GM21447 (cell line): ENCODE results near the gene EPB41L1.
"Not testable (repeated sequence)": the region's sequence is repeated elsewhere in the genome, so short reads cannot be mapped to it uniquely, and the experiment has no call there.

Experiments
- ATAC-seq: cut with Tn5 transposase; IDR thresholded peaks from one replicate; pipeline ENCODE4 v1.9.1; 2021; ENCODE audit not compliant: unreplicated experiment

EPB41L1 gene

GRCh38 chr20:36125097-36125496, 29.4 kb upstream of the EPB41L1 start:
- ATAC-seq: no peak

GRCh38 chr20:36126836-36127527, 27.6 kb upstream of the EPB41L1 start:
- ATAC-seq: no peak

GRCh38 chr20:36128463-36129159, 25.9 kb upstream of the EPB41L1 start:
- no peak for ATAC-seq

GRCh38 chr20:36129160-36129543, 25.4 kb upstream of the EPB41L1 start:
- no peak for ATAC-seq

- ATAC-seq: no peak
Measured at GRCh38 chr20:36130390-36130789, 24.1 kb upstream of the EPB41L1 start.

- no peak for ATAC-seq
Measured at GRCh38 chr20:36132802-36133211, 21.7 kb upstream of the EPB41L1 start.

- ATAC-seq: no peak
Measured at GRCh38 chr20:36133821-36134220, 20.7 kb upstream of the EPB41L1 start.

- no peak for ATAC-seq
Measured at GRCh38 chr20:36135159-36135558, 19.4 kb upstream of the EPB41L1 start.

- ATAC-seq: no peak
Measured at GRCh38 chr20:36135821-36136220, 18.7 kb upstream of the EPB41L1 start.

GRCh38 chr20:36137313-36137712, 17.2 kb upstream of the EPB41L1 start:
- ATAC-seq: not testable (repeated sequence)

GRCh38 chr20:36141310-36141709, 13.2 kb upstream of the EPB41L1 start:
- no peak for ATAC-seq

- no peak for ATAC-seq
Measured at GRCh38 chr20:36144336-36144735, 10.2 kb upstream of the EPB41L1 start.

- ATAC-seq: no peak
Measured at GRCh38 chr20:36145877-36146707, 8.4 kb upstream of the EPB41L1 start.

- ATAC-seq: no peak
Measured at GRCh38 chr20:36147690-36148089, 6.8 kb upstream of the EPB41L1 start.

- ATAC-seq: no peak
Measured at GRCh38 chr20:36148439-36148838, 6.1 kb upstream of the EPB41L1 start.

- ATAC-seq: no peak
Measured at GRCh38 chr20:36149012-36149411, 5.5 kb upstream of the EPB41L1 start.

GRCh38 chr20:36149469-36149868, 5.1 kb upstream of the EPB41L1 start:
- no peak for ATAC-seq

GRCh38 chr20:36150489-36150846, 4.1 kb upstream of the EPB41L1 start:
- ATAC-seq: no peak

GRCh38 chr20:36150847-36151539, 3.5 kb upstream of the EPB41L1 start:
- ATAC-seq: no peak

- ATAC-seq: no peak
Measured at GRCh38 chr20:36152261-36152660, 2.3 kb upstream of the EPB41L1 start.

GRCh38 chr20:36153204-36153603, 1.3 kb upstream of the EPB41L1 start:
- no peak for ATAC-seq
